Loucy (cell line): ENCODE results near the gene STMN3.

Source experiments
- H2AFZ ChIP-seq: fragments of 200-600 bp; sonication (generic); 2 replicates; pipeline ENCODE4 v1.6.0; 2016; ENCODE audit warnings: antibody characterized with exemption, mild to moderate bottlenecking, low read length, moderate library complexity
- H3F3A ChIP-seq: fragments of 200-600 bp; 2 replicates; pipeline ENCODE4 v1.6.0; 2016; ENCODE audit warnings: antibody characterized with exemption, low read depth, mild to moderate bottlenecking
- H3K27me3 ChIP-seq: fragments of 200-600 bp; sonication (generic); 2 replicates; pipeline ENCODE4 v1.6.1; 2014; ENCODE audit warnings: low read length, mild to moderate bottlenecking; ENCODE audit not compliant: insufficient read depth, poor library complexity, severe bottlenecking
- H3K36me3 ChIP-seq: fragments of 200-600 bp; sonication (generic); 2 replicates; pipeline ENCODE4 v1.6.1; 2016; ENCODE audit warnings: low read length; ENCODE audit not compliant: insufficient read depth
- H3K4me1 ChIP-seq: fragments of 200-600 bp; sonication (generic); 2 replicates; pipeline ENCODE4 v1.5.1; 2014; ENCODE audit warnings: low read length, mild to moderate bottlenecking; ENCODE audit not compliant: insufficient read depth, poor library complexity, severe bottlenecking
- H3K4me2 ChIP-seq: fragments of 200-600 bp; sonication (generic); 2 replicates; pipeline ENCODE4 v1.6.0; 2014; ENCODE audit warnings: antibody characterized with exemption, low read length, low read depth, mild to moderate bottlenecking; ENCODE audit not compliant: poor library complexity, severe bottlenecking
- H3K4me3 ChIP-seq: fragments of 200-600 bp; sonication (generic); 2 replicates; pipeline ENCODE4 v1.5.1; 2014; ENCODE audit warnings: low read length, mild to moderate bottlenecking, mixed read lengths; ENCODE audit not compliant: poor library complexity, severe bottlenecking
- H3K79me2 ChIP-seq: fragments of 200-600 bp; sonication (generic); 2 replicates; pipeline ENCODE4 v1.6.1; 2014; ENCODE audit warnings: low read length; ENCODE audit not compliant: insufficient read depth
- H3K9ac ChIP-seq: fragments of 200-600 bp; sonication (generic); 2 replicates; pipeline ENCODE4 v1.6.0; 2014; ENCODE audit warnings: mild to moderate bottlenecking, low read depth, low read length, moderate library complexity; ENCODE audit not compliant: poor library complexity, severe bottlenecking
- H3K9me2 ChIP-seq: fragments of 200-600 bp; sonication (generic); replicated peaks from 2 replicates; pipeline ENCODE4 v1.6.1; 2016; ENCODE audit warnings: low read depth, low read length, mixed read lengths
- H3K9me3 ChIP-seq: fragments of 200-600 bp; sonication (generic); 2 replicates; pipeline ENCODE4 v1.6.1; 2014; ENCODE audit warnings: mild to moderate bottlenecking, antibody characterized with exemption, low read length, low read depth; ENCODE audit not compliant: insufficient read depth
- H4K20me1 ChIP-seq: fragments of 200-600 bp; sonication (generic); 2 replicates; pipeline ENCODE4 v1.6.0; 2014; ENCODE audit warnings: antibody characterized with exemption, low read length, mild to moderate bottlenecking; ENCODE audit not compliant: insufficient read depth, poor library complexity, severe bottlenecking
- EZH2phosphoT487 ChIP-seq: fragments of 200-600 bp; IDR thresholded peaks from 2 replicates; pipeline ENCODE4 v1.6.1; 2018; ENCODE audit warnings: antibody characterized with exemption, mild to moderate bottlenecking, moderate library complexity, borderline replicate concordance
- TF ChIP-seq, protein P1 (sequence below): fragments of 200-600 bp; sonication (generic); conservative IDR thresholded peaks from 2 replicates; pipeline ENCODE4 v1.5.1; 2014; ENCODE audit warnings: mild to moderate bottlenecking, antibody characterized with exemption, low read length

STMN3 gene

DNA sequence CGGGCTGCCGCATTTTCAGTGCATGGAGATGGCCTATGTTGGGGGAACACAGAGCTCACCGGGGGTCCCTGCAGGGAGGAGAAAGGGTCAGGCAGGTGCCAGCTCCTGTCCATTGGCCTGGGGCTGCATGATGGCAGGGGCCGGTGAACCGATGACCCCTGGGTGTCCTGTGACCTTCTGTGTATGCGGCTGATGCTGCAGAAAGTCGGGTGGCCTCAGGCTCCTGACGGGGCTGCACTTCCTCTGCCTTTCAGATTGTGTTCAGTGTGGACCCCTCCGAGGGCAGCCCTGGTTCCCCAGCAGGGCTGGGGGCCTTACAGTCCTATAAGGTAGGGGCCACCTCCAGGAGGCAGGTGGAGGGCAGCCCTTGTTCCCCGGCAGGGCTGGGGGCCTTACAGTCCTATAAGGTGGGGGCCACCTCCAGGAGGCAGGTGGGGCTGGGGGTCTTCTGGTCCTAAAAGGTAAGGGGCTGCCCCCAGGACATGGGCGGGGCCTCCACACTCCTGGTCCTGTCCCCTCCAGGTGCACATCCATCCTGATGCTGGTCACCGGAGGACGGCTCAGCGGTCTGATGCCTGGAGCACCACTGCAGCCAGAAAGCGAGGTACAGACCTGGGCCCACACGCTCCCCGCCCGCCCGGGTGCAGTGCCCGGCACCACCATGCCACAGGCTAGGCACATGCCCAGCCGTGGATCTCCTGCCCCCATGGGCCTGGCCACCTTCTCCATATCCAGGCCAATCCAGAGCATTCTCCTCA lies 32.2 kb upstream of the STMN3 start:
- no peaks in the 10 kb centered on the region for H4K20me1 ChIP-seq
- no peak overlapping the region for H3K4me2 ChIP-seq
- H3K79me2 ChIP-seq, result no peaks in the 10 kb centered on the region
- H3K9me3 ChIP-seq, result no peaks in the 10 kb centered on the region
- H3K4me3 ChIP-seq, result no peak overlapping the region
- H3K9ac ChIP-seq, result no peak overlapping the region
- no peaks in the 10 kb centered on the region for H3K27me3 ChIP-seq
- H3K36me3 ChIP-seq, result no peaks in the 10 kb centered on the region
- no peak overlapping the region for H2AFZ ChIP-seq
- no peaks in the 10 kb centered on the region for H3F3A ChIP-seq
- H3K9me2 ChIP-seq, result no peaks in the 10 kb centered on the region
- H3K4me1 ChIP-seq, result peaks cover 4% of the 10 kb centered on the region
- TF ChIP-seq EZH2phosphoT487, result no peak
- TF ChIP-seq, protein P1, sequence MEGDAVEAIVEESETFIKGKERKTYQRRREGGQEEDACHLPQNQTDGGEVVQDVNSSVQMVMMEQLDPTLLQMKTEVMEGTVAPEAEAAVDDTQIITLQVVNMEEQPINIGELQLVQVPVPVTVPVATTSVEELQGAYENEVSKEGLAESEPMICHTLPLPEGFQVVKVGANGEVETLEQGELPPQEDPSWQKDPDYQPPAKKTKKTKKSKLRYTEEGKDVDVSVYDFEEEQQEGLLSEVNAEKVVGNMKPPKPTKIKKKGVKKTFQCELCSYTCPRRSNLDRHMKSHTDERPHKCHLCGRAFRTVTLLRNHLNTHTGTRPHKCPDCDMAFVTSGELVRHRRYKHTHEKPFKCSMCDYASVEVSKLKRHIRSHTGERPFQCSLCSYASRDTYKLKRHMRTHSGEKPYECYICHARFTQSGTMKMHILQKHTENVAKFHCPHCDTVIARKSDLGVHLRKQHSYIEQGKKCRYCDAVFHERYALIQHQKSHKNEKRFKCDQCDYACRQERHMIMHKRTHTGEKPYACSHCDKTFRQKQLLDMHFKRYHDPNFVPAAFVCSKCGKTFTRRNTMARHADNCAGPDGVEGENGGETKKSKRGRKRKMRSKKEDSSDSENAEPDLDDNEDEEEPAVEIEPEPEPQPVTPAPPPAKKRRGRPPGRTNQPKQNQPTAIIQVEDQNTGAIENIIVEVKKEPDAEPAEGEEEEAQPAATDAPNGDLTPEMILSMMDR, result no peak

DNA sequence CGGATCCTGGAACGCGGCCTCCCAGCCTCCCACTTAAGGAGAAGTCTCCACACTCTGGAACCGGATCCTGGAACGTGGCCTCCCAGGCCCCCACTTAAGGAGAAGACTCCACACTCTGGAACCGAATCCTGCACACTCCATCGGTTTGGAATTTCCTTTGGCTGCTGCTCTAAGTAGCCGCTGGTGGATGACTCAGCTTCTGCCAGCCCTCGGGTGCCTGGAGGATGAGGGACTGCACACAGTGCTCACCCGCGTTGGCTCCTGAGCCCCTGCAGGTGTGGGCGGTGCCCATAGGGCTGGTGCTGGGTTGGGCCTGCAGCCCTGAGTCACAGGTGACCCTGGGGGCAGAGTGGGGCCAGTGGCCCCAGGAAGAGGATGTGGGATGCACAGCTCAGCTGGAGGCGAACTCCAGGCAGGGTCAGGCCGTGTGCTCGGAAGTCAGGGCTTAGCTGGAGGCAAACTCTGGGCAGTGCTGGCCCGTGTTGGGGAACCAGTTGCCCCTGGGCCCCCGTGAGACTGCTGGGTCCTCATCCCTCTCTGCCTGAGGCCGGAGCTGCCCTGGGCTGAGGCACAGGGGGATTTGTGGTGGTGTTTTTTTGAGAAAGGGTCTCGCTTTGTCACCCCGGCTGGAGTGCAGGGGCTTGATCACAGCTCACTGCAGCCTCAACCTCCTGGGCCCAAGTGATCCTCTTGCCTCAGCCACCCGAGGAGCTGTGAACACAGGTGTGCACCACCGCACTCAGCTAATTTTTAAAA lies 29.3 kb upstream of the STMN3 start:
- H3K9me3 ChIP-seq, result no peaks in the 10 kb centered on the region
- H3K36me3 ChIP-seq, result no peaks in the 10 kb centered on the region

DNA sequence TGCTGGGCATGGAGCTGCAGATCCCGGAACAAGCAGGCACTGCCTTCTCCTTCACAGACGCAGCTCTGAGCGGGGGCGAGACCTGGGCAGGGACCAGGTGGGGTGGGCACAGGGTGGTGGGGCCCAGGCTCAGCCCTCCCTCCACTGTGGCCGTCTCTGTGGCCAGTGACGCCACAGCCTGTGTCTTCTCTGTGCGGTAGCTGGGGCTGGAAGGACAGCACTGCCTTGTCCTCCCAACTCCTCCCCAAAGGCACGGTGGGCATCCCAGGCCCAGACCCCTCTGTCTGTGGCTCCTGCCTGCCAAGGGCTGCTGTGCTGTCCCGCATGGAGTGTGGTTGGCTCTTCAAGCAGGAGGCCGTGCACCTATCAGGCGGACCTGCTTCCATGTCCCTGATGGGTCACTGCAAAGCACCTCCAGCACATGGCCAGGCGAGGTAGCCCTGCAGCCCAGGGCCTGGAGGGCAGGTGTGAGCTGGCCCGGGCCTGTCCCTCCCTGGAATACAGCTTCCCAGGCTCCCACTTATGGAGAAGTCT lies 28.5 kb upstream of the STMN3 start:
- no peaks in the 10 kb centered on the region for H4K20me1 ChIP-seq
- H2AFZ ChIP-seq, result no peak overlapping the region
- no peaks in the 10 kb centered on the region for H3K27me3 ChIP-seq
- TF ChIP-seq EZH2phosphoT487, result no peak
- TF ChIP-seq, protein P1, result no peak
- H3K4me2 ChIP-seq, result no peak overlapping the region
- no peaks in the 10 kb centered on the region for H3K36me3 ChIP-seq
- H3K9me2 ChIP-seq, result no peaks in the 10 kb centered on the region
- no peaks in the 10 kb centered on the region for H3K79me2 ChIP-seq
- no peak overlapping the region for H3K9ac ChIP-seq
- peaks cover 4% of the 10 kb centered on the region for H3K4me1 ChIP-seq
- no peak overlapping the region for H3K4me3 ChIP-seq
- no peaks in the 10 kb centered on the region for H3K9me3 ChIP-seq
- no peaks in the 10 kb centered on the region for H3F3A ChIP-seq

More for the DNA sequence above, 29.3 kb upstream of the STMN3 start:
- no peak overlapping the region for H3K4me3 ChIP-seq
- no peaks in the 10 kb centered on the region for H3K27me3 ChIP-seq
- TF ChIP-seq EZH2phosphoT487, result no peak
- TF ChIP-seq, protein P1, result no peak
- H2AFZ ChIP-seq, result no peak overlapping the region
- H3K79me2 ChIP-seq, result no peaks in the 10 kb centered on the region
- no peaks in the 10 kb centered on the region for H3K9me2 ChIP-seq
- no peak overlapping the region for H3K9ac ChIP-seq
- no peak overlapping the region for H3K4me2 ChIP-seq
- H4K20me1 ChIP-seq, result no peaks in the 10 kb centered on the region
- no peaks in the 10 kb centered on the region for H3F3A ChIP-seq
- H3K4me1 ChIP-seq, result peaks cover 4% of the 10 kb centered on the region
